ENCODE measurements around the gene MCTP2.
"Not testable (repeated sequence)": the region's sequence is repeated elsewhere in the genome, so short reads cannot be mapped to it uniquely, and the experiment has no call there.

MCTP2 gene

DNA sequence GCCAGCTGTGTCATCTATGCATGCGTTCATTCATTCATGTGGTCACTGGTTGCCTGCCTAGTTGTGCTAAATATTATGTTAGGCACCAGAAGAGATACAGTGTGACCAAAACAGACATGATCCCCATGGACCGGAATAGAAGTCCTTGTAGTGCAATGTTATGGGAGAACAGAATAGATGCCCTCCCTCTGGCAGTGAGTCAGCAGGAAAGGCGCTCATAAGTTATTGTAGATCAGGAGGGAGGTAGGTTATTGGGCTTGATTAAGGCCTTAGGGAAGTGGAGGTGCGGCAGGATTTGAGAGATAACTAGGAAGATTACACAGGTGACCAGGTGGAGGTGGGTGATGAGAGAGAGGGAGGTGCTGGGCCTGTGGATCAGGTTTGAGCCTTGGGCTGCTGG lies 5.2 kb downstream of the MCTP2 start:
- FAIRE-seq = no peak
- TF ChIP-seq TAF1 (IDR thresholded peaks at IDR 0.05; ENCODE audit: borderline replicate concordance, low read depth, low read length) (no peak), POLR2A (IDR thresholded peaks at IDR 0.05; ENCODE audit: low read depth, low read length) (no peak), POLR2AphosphoS5 (IDR thresholded peaks at IDR 0.05; ENCODE audit: low read depth, low read length) (no peak)
- DNase-seq (ENCODE audit: insufficient read length) = no peak

DNA sequence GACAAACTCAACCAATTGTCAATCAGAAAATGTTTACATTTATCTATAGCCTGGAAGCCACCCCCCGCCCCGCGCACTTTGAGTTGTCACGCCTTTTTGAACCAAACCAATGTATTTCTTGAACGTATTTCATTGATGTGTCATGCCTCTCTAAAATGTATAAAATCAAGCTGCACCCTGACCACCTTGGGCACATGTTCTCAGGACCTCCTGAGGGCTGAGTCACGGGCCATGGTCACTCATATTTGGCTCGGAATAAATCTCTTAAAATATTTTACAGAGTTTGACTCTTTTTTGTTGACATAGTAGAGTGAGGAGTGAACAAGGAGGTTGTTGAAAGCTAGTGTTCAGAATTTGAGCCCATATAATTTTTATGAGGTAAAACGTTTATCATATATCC lies 6.5 kb downstream of the MCTP2 start:
- TF ChIP-seq TAF1 (IDR thresholded peaks at IDR 0.05; ENCODE audit: borderline replicate concordance, low read depth, low read length) = no peak
- no peak for TF ChIP-seq POLR2AphosphoS5 (IDR thresholded peaks at IDR 0.05; ENCODE audit: low read depth, low read length)
- no peak for TF ChIP-seq POLR2A (IDR thresholded peaks at IDR 0.05; ENCODE audit: low read depth, low read length)
- no peak for DNase-seq (ENCODE audit: insufficient read length)
- no peak for FAIRE-seq

DNA sequence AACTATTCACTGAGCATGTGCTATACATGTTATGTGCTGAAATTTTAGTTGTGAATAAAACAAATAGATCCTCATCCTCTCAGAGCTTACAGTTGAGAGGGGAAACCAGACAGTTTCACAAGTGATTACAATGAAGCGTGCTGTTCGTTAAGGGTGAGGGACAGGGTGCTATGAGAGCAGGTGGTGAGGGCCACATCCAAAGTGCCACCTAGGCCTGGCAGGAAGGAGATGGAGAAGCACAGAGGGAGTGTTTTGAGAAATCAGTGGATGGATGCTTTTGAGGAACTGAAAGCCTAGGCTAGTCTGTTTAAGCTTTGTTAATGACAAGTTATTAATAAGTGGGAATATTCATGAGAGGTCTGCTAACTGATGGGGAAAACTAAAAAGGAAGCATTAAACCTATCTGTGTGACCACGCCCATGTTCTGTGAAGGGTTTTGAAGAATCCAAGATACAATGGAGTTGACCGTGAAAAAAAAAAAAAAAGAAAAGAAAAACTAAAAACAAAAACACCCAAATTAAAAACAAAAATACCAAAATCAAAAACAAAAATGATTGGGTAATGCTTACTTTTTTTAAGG lies 7.3 kb downstream of the MCTP2 start:
- DNase-seq (ENCODE audit: insufficient read length) = no peak
- FAIRE-seq = no peak
- TF ChIP-seq TAF1 (IDR thresholded peaks at IDR 0.05; ENCODE audit: borderline replicate concordance, low read depth, low read length) (no peak), POLR2A (IDR thresholded peaks at IDR 0.05; ENCODE audit: low read depth, low read length) (no peak), POLR2AphosphoS5 (IDR thresholded peaks at IDR 0.05; ENCODE audit: low read depth, low read length) (no peak)

DNA sequence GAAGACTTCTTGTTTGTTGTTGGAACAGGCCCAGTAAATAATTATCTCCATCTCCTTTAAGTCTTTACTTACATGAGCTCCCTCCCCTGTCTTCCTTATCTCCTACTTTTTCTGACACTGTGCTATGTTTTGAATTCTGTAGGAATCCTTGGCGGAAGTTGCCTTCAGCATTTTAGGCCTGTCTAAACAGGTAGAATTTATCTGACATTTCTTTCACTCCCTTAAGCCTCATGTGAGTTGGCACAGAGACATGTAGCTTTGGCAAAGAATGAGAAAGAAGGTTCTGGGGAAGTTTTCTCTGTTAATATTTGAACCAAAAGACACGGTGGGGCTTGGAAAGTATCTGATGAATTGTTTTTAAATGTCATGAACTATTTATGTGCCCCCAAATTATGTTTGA lies 8.1 kb downstream of the MCTP2 start:
- DNase-seq (ENCODE audit: insufficient read length) (no peak), FAIRE-seq (no peak)
- TF ChIP-seq POLR2A (IDR thresholded peaks at IDR 0.05; ENCODE audit: low read depth, low read length) (no peak), TAF1 (IDR thresholded peaks at IDR 0.05; ENCODE audit: borderline replicate concordance, low read depth, low read length) (no peak), POLR2AphosphoS5 (IDR thresholded peaks at IDR 0.05; ENCODE audit: low read depth, low read length) (no peak)

DNA sequence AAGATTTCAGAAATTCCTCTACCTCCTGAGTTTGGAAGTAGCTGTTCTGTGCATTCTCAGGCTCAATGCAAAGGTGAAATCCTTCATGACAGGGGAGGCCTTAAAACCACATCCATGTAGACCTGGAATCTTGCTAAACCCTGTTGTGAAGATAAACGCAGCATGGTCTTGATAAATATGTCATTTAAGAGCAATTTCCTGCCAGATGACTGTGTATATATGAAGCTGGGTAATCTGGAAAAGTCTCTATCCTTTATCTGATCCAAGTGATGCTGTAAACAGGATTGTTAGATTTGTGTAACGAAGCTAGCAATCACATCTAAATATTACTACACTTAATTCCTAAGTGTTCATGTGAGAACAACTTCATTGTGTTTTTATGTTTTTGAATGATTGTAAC lies 9.1 kb downstream of the MCTP2 start:
- no peak for TF ChIP-seq POLR2A (IDR thresholded peaks at IDR 0.05; ENCODE audit: low read depth, low read length)
- no peak for TF ChIP-seq TAF1 (IDR thresholded peaks at IDR 0.05; ENCODE audit: borderline replicate concordance, low read depth, low read length)
- TF ChIP-seq POLR2AphosphoS5 (IDR thresholded peaks at IDR 0.05; ENCODE audit: low read depth, low read length) = no peak
- FAIRE-seq (no peak), DNase-seq (ENCODE audit: insufficient read length) (no peak)

DNA sequence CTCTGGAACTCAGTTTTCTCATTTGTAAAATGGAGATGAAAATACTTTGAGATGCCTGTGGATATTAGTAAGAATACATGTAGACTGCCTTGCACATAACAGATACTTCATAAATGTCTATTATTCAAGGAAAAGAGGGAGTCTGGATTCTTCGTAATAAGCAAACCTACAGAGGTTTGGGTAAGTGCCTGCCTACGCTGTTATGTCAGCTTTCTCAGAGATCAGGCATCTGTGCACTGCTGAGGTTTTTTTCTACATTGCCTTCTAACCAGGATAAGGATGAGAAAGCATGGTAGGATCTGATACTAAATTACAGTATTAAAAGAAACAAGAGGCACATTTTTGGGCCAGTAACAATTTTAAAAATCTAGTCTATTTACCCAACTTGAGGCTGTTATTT lies 10.9 kb downstream of the MCTP2 start:
- TF ChIP-seq POLR2AphosphoS5 (IDR thresholded peaks at IDR 0.05; ENCODE audit: low read depth, low read length) = no peak
- TF ChIP-seq POLR2A (IDR thresholded peaks at IDR 0.05; ENCODE audit: low read depth, low read length) = no peak
- TF ChIP-seq TAF1 (IDR thresholded peaks at IDR 0.05; ENCODE audit: borderline replicate concordance, low read depth, low read length) = no peak
- DNase-seq (ENCODE audit: insufficient read length) (no peak), FAIRE-seq (no peak)

DNA sequence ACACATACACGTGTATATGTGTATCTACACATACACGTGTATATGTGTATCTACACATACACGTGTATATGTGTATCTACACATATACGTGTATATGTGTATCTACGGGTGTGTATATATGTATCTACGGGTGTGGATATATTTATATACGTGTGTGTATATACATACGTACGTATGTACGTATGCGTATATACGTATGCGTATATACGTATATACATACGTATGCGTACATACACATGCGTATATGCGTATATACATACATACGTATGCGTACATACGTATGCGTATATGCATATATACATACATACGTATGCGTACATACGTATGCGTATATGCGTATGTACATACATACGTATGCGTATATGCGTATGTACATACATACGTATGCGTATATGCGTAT lies 11.6 kb downstream of the MCTP2 start:
- peak; percentile 74 for FAIRE-seq

DNA sequence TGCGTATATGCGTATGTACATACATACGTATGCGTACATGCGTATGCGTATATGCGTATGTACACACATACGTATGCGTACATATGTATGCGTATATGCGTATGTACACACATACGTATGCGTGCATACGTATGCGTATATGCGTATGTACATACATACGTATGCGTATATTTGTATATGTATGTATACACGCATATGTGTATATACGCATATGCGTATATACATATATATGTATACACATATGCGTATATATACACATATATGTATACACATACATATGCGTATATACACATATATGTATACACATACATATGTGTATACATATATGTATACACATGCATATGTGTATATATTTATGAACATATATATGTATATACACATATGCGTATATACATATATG lies 12.1 kb downstream of the MCTP2 start:
- FAIRE-seq (no peak), DNase-seq (ENCODE audit: insufficient read length) (no peak)
- TF ChIP-seq POLR2A (IDR thresholded peaks at IDR 0.05; ENCODE audit: low read depth, low read length) = no peak
- no peak for TF ChIP-seq POLR2AphosphoS5 (IDR thresholded peaks at IDR 0.05; ENCODE audit: low read depth, low read length)
- no peak for TF ChIP-seq TAF1 (IDR thresholded peaks at IDR 0.05; ENCODE audit: borderline replicate concordance, low read depth, low read length)

More for the DNA sequence above, 11.6 kb downstream of the MCTP2 start:
- not testable (repeated sequence) for DNase-seq (ENCODE audit: insufficient read length)

DNA sequence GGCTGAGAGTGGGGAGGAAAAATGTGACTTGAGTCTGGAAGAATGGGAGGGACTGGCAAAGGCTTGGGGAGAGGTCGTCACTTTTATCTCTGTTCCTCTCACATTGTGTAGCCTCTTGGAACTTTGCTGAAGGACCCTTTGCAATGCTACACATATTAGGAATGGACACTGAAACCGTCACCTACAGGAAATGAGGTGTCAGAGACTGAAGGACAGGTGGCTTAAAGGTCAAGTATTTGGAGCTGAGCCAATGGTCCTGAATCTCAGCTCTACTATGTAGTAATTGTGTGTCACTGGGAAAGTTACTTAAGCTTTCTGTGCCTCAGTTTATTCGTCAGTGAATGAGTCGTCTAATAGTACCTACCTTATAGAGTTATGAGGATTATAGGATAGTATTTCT lies 14.7 kb downstream of the MCTP2 start:
- TF ChIP-seq POLR2AphosphoS5 (IDR thresholded peaks at IDR 0.05; ENCODE audit: low read depth, low read length) = no peak
- TF ChIP-seq TAF1 (IDR thresholded peaks at IDR 0.05; ENCODE audit: borderline replicate concordance, low read depth, low read length) = no peak
- no peak for TF ChIP-seq POLR2A (IDR thresholded peaks at IDR 0.05; ENCODE audit: low read depth, low read length)
- no peak for FAIRE-seq
- no peak for DNase-seq (ENCODE audit: insufficient read length)

DNA sequence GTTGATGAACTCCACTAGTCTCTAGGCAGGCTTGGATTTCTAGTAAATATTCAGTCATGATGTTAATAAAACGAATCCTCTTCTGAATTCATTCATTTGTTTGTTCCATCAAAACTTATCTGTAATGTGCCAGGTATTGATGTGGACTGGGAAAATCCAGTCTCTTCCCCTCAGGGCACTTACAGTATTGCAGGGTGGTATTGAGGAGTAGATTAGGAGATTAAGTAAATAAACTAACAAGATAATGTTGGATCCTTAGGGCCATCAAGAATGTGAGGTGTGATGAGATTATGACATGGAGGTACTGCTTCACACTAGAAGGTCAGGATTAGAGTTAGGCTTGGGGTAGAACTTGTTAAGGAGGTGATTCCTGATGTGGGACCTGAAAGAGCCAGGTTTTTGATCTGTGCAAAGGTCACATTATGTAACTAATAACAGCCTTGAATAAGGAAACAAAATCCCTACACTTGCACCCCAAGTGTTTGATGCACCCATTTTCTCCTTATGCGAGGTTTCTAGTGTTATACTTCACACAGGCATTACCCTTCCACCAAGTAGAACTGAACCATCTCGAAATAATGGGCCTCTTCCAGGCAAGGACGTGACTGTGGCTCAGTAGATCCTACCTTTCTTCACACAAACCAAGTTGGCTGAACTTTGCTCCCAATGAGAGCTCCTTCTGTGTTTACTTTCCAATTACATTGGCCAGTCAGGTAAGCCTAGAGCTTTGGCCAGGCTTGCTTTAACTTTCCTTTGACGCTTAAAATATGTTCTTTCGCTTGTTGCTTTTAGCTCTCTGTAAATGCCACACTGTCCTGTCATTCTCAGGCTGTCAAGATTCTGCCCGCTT lies 16.7 kb downstream of the MCTP2 start:
- TF ChIP-seq POLR2AphosphoS5 (IDR thresholded peaks at IDR 0.05; ENCODE audit: low read depth, low read length) (no peak), TAF1 (IDR thresholded peaks at IDR 0.05; ENCODE audit: borderline replicate concordance, low read depth, low read length) (no peak), POLR2A (IDR thresholded peaks at IDR 0.05; ENCODE audit: low read depth, low read length) (no peak)
- FAIRE-seq (no peak), DNase-seq (ENCODE audit: insufficient read length) (no peak)

DNA sequence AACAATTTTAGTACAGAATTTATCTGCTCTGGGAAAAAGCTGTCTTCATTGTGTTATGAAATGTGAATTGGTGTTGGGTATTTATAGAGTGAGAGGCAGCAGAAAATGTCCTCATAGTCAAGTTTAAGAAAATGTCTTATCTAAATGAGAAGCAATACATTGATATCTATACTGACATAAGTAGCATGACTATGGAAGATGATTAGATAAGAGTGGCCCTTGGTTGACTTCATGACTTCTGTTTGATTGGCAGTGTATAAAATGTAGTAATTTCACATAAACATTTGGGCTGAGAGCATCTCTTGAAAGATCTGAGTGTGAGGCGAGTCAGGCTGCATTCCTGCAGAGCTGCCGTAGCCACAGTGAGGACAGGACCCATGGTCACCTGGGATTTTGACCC lies 19.4 kb downstream of the MCTP2 start:
- FAIRE-seq = no peak
- DNase-seq (ENCODE audit: insufficient read length) = no peak
- TF ChIP-seq TAF1 (IDR thresholded peaks at IDR 0.05; ENCODE audit: borderline replicate concordance, low read depth, low read length) (no peak), POLR2A (IDR thresholded peaks at IDR 0.05; ENCODE audit: low read depth, low read length) (no peak), POLR2AphosphoS5 (IDR thresholded peaks at IDR 0.05; ENCODE audit: low read depth, low read length) (no peak)

DNA sequence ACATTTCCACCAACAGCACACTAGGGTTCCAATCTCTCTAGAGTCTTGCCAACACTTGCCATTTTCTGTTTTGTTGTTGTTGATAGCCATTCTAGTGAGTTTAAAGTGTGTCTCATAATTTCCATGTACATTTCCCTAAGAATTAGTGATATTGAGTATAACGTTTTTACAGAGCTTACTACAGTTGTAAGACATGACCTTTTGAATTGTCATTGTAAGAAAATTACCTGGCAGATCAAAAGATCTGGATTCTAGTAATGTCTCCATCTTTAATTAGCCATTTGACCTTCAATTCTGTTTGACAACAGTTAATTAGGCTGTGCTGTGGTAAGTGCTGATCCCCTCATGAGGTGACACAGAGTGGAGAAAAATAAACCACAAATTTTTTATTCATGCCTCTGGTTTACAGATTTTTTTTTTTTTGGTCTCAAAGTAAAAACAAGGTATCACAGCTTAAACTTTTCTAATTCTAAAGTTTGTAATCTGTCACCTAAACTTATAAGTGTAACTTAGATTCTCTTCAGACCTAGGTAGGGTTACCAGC lies 20.9 kb downstream of the MCTP2 start:
- DNase-seq (ENCODE audit: insufficient read length) (no peak), FAIRE-seq (no peak)
- TF ChIP-seq POLR2AphosphoS5 (IDR thresholded peaks at IDR 0.05; ENCODE audit: low read depth, low read length) = no peak
- TF ChIP-seq TAF1 (IDR thresholded peaks at IDR 0.05; ENCODE audit: borderline replicate concordance, low read depth, low read length) = no peak
- TF ChIP-seq POLR2A (IDR thresholded peaks at IDR 0.05; ENCODE audit: low read depth, low read length) = no peak

Measured in GM12892 (cell line).